GM20431 (cell line): ENCODE data around the gene PRR23A.

Experiments
- in situ Hi-C: fragments of 300-500 bp; cut with MseI, MboI; formaldehyde crosslinking; loops from one replicate; pipeline ENCODE4 v1.15.0; 2020; ENCODE audit warnings: low sequenced_read_pairs; ENCODE audit not compliant: unreplicated experiment

Gene PRR23A

DNA sequence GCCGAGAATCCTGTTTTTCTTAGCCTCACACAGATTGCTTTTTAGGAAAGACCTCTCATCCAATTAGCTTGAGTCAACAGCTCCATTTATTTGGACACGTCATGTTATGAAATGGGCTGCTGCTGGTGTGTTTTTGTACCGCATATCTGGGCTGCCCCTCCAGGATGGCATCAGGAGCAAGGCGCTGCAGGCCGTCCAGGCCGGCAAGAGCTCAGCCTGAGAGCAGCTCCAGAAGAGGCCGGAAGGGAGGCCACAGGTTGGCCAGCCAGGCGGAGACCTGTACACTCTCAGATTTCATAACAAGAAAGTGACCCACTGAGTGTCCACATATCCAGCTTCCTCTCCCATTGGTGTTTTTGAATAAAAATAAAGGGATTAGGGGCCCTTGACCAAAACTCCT, 30.7 kb downstream of the PRR23A start:
- in situ Hi-C loops, result no loop called here

DNA sequence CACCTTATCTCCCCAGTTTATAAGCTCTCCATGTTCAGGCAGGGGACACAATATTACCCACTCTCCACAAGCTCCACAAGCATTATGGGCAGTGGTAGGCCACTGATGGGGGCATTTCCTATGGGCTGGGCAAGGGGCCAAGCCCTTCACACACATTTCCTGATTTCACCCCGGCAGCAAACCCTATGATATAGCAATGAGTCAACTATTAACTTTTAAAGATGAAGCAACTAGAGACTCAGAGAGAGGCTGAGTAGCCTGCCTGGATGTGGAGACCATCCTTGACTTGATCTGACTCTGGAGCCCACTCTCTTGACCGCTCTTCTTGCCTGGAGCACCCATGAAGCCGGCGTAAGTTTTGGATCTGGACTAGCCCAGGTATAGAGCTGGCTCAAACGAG, 31.6 kb downstream of the PRR23A start:
- in situ Hi-C loops, result no loop called here

DNA sequence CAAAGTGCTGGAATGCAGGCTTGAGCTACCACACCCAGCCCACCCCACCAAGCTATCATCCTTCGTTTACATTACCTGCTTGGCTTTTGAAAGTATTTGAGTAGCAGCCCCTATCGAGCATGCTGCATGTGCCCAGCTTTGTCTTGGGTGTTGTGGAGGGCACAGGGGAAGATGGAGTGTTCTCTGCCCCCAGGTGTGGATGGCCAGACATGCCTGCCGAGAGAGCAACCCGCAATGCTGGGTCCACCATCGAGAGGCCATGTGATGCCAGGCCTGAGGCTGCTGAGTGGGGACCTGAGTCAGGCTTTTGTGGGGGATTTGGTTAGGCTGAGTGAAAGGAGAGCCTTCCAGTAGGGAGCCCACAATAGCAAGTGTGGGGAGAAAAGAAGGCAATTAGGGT, 33.1 kb downstream of the PRR23A start:
- in situ Hi-C loops, result no loop called here

DNA sequence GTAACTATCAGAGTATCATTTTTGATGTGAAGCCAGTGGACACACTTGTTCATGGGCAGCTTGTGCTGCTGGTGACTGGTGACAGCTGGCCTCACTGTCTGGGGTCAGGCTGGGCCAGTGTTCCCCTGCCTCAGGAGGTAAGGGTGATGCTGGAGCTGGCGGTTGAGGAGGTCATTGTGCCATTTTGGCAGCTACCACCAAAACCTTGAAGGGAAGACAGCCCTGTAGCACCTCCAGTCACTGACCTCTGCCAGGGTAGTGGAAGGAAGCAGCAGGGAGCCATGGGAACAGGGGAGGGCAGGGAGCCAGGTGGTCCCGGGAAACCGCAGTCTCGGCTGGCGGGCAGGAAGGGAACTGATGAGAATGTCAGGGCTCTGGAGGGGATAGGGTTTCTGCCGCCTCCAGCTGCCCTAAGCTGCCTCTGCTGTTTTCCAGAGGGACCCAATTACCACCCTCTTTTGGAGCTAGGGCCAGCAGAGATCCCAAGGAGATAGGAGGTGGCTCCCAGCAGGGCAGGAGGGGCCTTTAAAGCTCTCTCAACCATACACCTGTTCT, 34.2 kb downstream of the PRR23A start:
- in situ Hi-C loops, result no loop called here

DNA sequence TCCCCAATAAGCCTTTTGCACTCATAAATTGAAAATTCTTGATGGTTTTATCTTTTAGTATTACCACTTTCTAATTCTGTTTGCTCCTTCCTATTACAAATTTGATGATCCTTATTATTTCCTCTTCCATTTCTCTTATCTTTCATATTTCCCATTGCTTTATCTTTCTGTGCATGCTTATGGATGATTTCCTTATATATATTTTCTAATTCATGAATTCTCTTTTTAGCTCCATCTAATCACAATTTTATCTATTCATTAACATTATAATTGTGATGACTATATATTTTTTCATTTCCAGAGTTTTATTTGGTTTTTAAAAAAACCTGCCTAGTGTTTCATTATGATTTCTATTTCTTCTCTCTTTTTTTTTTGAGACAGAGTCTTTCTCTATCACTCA, 41.1 kb downstream of the PRR23A start:
- in situ Hi-C loops, result no loop called here

DNA sequence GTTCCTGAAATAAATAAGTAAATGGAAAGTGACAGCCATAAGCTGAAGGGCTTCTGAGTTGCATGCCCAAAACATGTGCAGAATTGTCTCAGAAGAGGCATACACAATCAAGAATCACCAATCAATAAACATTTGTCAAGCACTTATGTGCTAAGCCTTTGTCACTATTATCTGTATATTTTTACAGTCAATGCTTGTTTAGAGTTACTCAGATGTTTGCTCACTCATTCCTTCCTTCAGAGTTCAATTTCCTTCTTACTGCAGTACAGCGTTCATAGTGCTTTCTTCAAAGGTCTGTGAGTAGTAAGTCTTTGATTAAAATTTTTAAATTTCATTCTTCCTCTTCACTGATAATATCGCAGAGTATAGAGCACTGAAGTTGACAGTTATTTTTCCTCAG, 41.8 kb downstream of the PRR23A start:
- in situ Hi-C loops, result no loop called here

DNA sequence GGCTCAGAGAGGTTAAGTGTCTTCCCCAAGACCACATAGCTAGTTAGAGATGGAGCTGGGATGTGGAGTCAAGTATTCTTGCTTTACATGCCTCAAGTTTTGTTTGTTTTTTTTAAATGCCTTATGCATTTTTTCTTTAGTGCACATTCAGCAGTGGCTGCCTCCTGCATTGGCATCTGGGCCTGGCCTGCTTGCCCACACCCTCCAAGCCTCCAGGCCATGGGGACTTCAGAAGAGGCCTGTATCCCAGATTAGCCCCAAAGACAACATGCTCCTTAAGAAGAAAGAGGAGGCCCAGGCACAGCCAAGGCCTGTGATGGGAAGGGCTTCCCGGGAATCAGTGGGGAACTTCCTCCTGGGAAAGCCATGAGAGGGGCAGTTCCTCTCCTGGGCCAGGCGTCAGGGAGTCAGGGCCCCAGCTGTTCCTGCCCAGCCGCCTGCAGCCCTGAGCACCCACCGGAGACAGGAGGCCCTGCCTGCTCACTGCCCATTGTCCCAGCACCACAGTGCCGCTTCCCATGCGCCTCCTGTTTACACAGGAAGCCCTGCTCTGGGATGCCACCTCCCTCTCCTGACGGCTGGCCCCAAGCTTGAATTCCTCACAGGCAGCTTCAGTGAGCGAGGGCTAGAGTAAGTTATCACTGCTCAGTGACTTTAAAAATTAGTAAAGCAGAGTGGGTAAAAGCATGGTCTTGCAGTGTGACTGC, 43.1 kb downstream of the PRR23A start:
- in situ Hi-C loops, result no loop called here

DNA sequence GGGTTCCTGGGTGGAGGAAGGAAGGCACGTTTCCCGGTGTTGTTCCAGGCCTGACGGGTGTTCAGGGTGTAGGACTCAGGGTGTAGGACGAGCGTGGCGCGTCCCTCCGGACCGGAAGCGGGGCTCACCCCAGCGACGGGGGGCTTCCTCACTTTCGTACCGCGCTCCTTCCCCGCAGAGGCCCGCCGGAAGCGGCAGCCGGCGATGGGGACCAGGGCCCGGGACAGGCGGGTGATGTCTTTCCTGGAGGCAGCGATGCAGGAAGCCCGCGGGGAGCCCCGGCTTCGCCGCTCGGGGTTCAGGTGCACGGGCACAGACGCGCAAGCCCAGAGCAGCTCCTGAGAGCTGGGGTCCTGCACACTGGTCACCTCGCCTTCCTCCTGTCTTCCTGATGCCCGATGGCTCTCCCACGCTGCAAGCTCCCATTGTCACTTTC, 45.6 kb downstream of the PRR23A start:
- in situ Hi-C loops, result no loop called here
